GM12872 (cell line): ENCODE data around the gene TCF4.

Experiments used
- CTCF ChIP-seq: IDR thresholded peaks from 3 replicates; pipeline ENCODE4 v1.5.1; 2011; ENCODE audit warnings: low read depth, mild to moderate bottlenecking, low read length, moderate library complexity; ENCODE audit not compliant: insufficient read depth

The TCF4 gene

GRCh38 chr18:55511277-55511676 is 76.7 kb downstream of the TCF4 start:
- TF ChIP-seq CTCF = no peak

GRCh38 chr18:55510809-55511208 is 77.2 kb downstream of the TCF4 start:
- no peak for TF ChIP-seq CTCF

- no peak for TF ChIP-seq CTCF
Measured at GRCh38 chr18:55509631-55510324, 78.2 kb downstream of the TCF4 start.

GRCh38 chr18:55508651-55509050 is 79.3 kb downstream of the TCF4 start:
- no peak for TF ChIP-seq CTCF

- TF ChIP-seq CTCF = no peak
Measured at GRCh38 chr18:55506074-55506473, 81.9 kb downstream of the TCF4 start.

GRCh38 chr18:55504808-55505207 is 83.2 kb downstream of the TCF4 start:
- TF ChIP-seq CTCF = no peak

GRCh38 chr18:55503167-55503820 is 84.7 kb downstream of the TCF4 start:
- no peak for TF ChIP-seq CTCF
